ENCODE data around the gene SUPT4H1. TPM values are rescaled to one million over a fixed set of nuclear protein-coding genes. Genes with fewer than 3 reads are reported as not detected.

SUPT4H1 gene
- total and polyA plus RNA-seq, 9 of the 15 experiments (the other 6 are each of a cell fraction or from before 2014, with no cell fraction given), result 62.1 to 320 (median 117) TPM

DNA sequence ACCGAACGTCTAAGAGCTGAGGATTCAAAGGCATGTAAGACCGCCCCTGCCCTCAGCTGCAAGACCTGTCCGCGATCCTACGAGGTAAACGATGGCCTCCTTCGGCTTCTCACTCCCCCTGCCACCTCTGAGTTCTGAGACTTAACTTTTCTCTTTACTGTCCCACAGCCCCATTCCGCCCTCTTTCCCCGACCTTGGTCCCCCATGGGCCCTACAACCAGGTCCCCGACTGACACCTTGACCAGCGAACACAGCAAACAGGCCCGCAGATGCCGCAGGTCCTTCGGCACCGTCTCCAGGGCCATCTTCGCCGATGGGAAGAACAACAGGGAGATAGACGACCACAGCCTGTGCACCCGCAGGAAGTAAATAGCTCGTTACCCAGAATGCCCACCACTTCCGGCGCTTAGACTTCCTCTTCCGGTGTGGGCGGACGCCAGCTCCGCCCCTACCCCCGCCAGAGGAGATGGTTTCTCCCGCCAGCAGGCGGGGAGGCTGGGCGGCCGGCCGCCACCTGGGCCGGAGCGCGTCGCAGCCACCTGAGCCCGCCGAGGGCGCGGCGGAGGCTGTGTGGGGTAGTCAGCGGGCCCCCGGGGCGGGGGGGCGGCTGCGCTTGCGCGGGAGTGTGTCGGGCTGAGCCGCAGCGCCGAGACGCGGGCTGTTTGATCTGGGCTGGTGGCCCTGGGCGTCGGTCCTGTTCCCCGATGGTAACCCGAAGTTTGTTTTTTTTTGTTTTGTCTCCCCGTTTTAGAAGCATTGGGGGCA is at the start of gene SUPT4H1 (continued):
- TF ChIP-seq ZNF551 (CRISPR knock-in tag; IDR thresholded peaks at IDR 0.05), result no peak
- TF ChIP-seq, protein P1, sequence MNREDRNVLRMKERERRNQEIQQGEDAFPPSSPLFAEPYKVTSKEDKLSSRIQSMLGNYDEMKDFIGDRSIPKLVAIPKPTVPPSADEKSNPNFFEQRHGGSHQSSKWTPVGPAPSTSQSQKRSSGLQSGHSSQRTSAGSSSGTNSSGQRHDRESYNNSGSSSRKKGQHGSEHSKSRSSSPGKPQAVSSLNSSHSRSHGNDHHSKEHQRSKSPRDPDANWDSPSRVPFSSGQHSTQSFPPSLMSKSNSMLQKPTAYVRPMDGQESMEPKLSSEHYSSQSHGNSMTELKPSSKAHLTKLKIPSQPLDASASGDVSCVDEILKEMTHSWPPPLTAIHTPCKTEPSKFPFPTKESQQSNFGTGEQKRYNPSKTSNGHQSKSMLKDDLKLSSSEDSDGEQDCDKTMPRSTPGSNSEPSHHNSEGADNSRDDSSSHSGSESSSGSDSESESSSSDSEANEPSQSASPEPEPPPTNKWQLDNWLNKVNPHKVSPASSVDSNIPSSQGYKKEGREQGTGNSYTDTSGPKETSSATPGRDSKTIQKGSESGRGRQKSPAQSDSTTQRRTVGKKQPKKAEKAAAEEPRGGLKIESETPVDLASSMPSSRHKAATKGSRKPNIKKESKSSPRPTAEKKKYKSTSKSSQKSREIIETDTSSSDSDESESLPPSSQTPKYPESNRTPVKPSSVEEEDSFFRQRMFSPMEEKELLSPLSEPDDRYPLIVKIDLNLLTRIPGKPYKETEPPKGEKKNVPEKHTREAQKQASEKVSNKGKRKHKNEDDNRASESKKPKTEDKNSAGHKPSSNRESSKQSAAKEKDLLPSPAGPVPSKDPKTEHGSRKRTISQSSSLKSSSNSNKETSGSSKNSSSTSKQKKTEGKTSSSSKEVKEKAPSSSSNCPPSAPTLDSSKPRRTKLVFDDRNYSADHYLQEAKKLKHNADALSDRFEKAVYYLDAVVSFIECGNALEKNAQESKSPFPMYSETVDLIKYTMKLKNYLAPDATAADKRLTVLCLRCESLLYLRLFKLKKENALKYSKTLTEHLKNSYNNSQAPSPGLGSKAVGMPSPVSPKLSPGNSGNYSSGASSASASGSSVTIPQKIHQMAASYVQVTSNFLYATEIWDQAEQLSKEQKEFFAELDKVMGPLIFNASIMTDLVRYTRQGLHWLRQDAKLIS (CRISPR knock-in tag; IDR thresholded peaks at IDR 0.05), result 0 out of 2 replicates have a peak, but pooled peaks have one; percentile 28
- TF ChIP-seq POLR3G (IDR thresholded peaks at IDR 0.05; ENCODE audit: extremely low read depth, insufficient read length, insufficient replicate concordance), result no peak
- TF ChIP-seq STAT5A (IDR thresholded peaks at IDR 0.05; ENCODE audit: borderline replicate concordance, low read length), result peak; percentile 8; the same call in 1 of the 2 replicates
- TF ChIP-seq, protein P2, sequence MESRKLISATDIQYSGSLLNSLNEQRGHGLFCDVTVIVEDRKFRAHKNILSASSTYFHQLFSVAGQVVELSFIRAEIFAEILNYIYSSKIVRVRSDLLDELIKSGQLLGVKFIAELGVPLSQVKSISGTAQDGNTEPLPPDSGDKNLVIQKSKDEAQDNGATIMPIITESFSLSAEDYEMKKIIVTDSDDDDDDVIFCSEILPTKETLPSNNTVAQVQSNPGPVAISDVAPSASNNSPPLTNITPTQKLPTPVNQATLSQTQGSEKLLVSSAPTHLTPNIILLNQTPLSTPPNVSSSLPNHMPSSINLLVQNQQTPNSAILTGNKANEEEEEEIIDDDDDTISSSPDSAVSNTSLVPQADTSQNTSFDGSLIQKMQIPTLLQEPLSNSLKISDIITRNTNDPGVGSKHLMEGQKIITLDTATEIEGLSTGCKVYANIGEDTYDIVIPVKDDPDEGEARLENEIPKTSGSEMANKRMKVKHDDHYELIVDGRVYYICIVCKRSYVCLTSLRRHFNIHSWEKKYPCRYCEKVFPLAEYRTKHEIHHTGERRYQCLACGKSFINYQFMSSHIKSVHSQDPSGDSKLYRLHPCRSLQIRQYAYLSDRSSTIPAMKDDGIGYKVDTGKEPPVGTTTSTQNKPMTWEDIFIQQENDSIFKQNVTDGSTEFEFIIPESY (CRISPR knock-in tag; IDR thresholded peaks at IDR 0.05), result no peak
- no peak for TF ChIP-seq CEBPB (tag; IDR thresholded peaks at IDR 0.05)
- TF ChIP-seq PML (IDR thresholded peaks at IDR 0.05; ENCODE audit: low read length), result peak; percentile 43; the same call in 1 of the 2 replicates
- TF ChIP-seq, protein P3, sequence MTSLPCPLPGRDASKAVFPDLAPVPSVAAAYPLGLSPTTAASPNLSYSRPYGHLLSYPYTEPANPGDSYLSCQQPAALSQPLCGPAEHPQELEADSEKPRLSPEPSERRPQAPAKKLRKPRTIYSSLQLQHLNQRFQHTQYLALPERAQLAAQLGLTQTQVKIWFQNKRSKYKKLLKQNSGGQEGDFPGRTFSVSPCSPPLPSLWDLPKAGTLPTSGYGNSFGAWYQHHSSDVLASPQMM (CRISPR knock-in tag; IDR thresholded peaks at IDR 0.05), result no peak
- TF ChIP-seq MTA2 (IDR thresholded peaks at IDR 0.05; ENCODE audit: low read depth), result no peak
- TF ChIP-seq ZC3H11A (IDR thresholded peaks at IDR 0.05; ENCODE audit: low read depth, low read length), result no peak
- no peak for TF ChIP-seq SRSF1 (IDR thresholded peaks at IDR 0.05; ENCODE audit: low read depth, low read length)
- TF ChIP-seq, protein P4, sequence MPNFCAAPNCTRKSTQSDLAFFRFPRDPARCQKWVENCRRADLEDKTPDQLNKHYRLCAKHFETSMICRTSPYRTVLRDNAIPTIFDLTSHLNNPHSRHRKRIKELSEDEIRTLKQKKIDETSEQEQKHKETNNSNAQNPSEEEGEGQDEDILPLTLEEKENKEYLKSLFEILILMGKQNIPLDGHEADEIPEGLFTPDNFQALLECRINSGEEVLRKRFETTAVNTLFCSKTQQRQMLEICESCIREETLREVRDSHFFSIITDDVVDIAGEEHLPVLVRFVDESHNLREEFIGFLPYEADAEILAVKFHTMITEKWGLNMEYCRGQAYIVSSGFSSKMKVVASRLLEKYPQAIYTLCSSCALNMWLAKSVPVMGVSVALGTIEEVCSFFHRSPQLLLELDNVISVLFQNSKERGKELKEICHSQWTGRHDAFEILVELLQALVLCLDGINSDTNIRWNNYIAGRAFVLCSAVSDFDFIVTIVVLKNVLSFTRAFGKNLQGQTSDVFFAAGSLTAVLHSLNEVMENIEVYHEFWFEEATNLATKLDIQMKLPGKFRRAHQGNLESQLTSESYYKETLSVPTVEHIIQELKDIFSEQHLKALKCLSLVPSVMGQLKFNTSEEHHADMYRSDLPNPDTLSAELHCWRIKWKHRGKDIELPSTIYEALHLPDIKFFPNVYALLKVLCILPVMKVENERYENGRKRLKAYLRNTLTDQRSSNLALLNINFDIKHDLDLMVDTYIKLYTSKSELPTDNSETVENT (CRISPR knock-in tag; IDR thresholded peaks at IDR 0.05), result peak; percentile 92
- TF ChIP-seq, protein P5, sequence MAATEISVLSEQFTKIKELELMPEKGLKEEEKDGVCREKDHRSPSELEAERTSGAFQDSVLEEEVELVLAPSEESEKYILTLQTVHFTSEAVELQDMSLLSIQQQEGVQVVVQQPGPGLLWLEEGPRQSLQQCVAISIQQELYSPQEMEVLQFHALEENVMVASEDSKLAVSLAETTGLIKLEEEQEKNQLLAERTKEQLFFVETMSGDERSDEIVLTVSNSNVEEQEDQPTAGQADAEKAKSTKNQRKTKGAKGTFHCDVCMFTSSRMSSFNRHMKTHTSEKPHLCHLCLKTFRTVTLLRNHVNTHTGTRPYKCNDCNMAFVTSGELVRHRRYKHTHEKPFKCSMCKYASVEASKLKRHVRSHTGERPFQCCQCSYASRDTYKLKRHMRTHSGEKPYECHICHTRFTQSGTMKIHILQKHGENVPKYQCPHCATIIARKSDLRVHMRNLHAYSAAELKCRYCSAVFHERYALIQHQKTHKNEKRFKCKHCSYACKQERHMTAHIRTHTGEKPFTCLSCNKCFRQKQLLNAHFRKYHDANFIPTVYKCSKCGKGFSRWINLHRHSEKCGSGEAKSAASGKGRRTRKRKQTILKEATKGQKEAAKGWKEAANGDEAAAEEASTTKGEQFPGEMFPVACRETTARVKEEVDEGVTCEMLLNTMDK (IDR thresholded peaks at IDR 0.05; ENCODE audit: borderline replicate concordance, insufficient read depth, low read depth, low read length, poor library complexity, severe bottlenecking), result peak; percentile 7
- peak; percentile 88 for TF ChIP-seq SMAD4 (CRISPR knock-in tag; conservative IDR thresholded peaks at IDR 0.05)
- no peak for TF ChIP-seq ZNF717 (CRISPR knock-in tag; IDR thresholded peaks at IDR 0.05)
- TF ChIP-seq HMGN3 (IDR thresholded peaks at IDR 0.05; ENCODE audit: borderline replicate concordance, extremely low read depth, insufficient read length, low read depth, low read length), result peak; percentile 97
